Left lobe of liver (tissue), 2 donors: ENCODE measurements around the gene ABI3BP. TPM values are rescaled to one million over a fixed set of nuclear protein-coding genes. Genes with fewer than 3 reads are reported as not detected.

Source experiments
- ATAC-seq: fragments of 200-7000 bp; cut with Tn5 transposase; one replicate; pipeline ENCODE4 v1.9.1; 2020; ENCODE audit warnings: mild to moderate bottlenecking, moderate library complexity
- DNase-seq: peaks from one replicate; pipeline ENCODE4 v3.0.0-alpha.2; 2020; ENCODE audit warnings: low spot score
- total RNA-seq: library from RNA; stranded (reverse); gene quantifications from one replicate; pipeline ENCODE4 v1.2.1, GENCODE V29; 2021
- donor health status: DM: no; HTN: no; CAD: no; lungs with moderate emphysema.
- donor health status: DM: no; HTN: yes; CAD: no.

The ABI3BP gene
- total RNA-seq, 1 donor from 2014 or later, result 2.6 TPM

DNA sequence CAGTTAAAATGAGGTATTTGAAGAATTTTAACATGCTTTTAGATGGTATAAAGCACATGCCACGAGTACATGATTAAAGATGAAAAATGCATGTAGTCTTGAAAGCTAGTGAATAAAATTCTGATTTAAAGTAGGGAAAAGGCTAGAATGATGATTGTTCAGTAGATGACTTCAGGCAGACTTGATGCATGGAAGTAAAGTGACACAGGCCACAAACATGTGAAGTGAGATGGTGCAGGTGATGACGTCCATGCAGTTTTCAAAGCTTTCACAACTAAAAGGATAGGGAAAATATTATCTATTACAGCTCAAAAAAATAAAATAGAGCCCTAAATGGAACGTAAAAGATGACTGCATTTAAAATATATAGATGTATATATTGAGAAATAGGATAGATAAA, 143.1 kb downstream of the ABI3BP start:
- no peak for DNase-seq
- no peak for ATAC-seq

- no peak for ATAC-seq
- DNase-seq, result no peak
Measured at GRCh38 chr3:100844063-100844936, 148.9 kb downstream of the ABI3BP start.

GRCh38 chr3:100838157-100838556, 155.1 kb downstream of the ABI3BP start:
- ATAC-seq (no peak), DNase-seq (no peak)

- DNase-seq, result no peak
Measured at GRCh38 chr3:100836661-100837060, 156.6 kb downstream of the ABI3BP start.

GRCh38 chr3:100834332-100834731, 158.9 kb downstream of the ABI3BP start:
- ATAC-seq (no peak), DNase-seq (no peak)

More at GRCh38 chr3:100836661-100837060, 156.6 kb downstream of the ABI3BP start:
- ATAC-seq, result no peak

DNA sequence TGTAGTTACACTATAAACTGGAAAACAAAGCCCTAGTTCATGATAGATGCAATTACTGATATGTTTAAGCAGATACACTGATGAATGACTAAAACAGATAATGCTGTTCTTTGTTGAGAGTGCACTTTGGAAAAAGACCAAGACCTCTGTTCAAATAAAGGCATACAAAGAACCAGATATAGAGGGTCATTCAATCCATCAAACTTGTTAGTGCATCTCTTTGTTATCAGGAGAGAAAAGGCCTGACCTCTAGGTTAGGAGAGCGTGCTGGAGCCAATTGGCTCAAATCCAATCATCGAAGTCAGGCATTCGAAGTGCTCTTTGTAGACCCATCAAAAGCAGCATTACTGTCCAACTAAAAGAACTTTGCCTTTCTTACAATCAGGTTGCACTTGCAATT, 159.7 kb downstream of the ABI3BP start:
- no peak for ATAC-seq
- no peak for DNase-seq

DNA sequence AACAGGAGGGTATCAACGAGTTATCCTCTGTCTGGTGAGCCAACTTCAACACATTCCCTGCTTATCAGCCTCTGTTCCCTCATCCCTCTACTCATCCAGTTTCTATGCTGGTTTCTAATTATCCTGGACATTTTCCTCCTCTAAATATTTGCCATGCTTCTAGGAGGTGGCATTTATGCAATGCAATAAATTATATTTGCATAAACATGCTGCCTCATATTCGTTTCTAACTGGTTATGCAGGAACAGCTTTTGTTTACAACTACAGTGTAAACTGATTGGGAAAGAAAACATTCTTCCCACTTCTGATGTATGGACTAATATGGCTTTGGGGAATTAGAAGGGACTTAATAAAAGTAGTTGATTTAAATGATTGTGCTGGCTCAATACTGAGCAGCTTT, 161.6 kb downstream of the ABI3BP start:
- DNase-seq, result no peak
- no peak for ATAC-seq

DNA sequence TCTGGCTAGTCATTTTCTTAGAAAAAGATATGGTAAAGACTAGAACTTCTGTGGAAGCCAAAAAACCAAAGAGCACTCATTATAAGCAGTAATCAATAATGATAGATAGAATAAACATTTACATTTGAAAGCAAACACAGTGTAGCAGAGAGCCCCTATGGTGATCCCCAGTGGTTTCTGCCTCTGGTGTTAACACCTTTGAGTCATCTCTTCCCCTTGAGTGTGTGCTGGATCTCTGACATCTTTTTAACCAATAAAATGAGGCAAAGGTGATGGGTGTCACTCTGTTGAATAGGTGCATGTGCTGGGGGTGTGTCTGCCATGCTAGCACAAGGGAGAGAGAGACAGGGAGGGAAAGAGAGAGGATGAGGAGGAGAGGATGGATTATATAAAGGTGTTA, 162.3 kb downstream of the ABI3BP start:
- DNase-seq, result no peak
- ATAC-seq, result no peak

DNA sequence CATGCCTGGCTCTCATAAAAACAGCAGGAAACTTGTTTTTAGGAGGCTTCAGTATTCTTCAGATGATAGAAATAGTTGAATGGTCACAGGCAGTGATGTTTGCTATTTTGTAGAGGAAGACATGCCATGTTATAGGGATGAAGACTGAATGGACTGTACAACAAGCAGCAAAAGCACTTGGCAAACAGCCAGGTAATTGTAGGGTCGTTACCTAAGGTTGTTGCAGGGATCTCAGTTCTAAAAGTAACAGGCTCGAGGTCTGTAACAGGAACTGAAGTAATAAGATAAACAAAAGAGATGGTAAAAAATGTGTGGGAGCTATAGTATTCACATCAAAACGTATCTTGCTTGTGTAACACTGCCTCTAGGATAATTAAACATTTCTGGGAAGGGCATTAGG, 167.6 kb downstream of the ABI3BP start:
- ATAC-seq (no peak), DNase-seq (no peak)

DNA sequence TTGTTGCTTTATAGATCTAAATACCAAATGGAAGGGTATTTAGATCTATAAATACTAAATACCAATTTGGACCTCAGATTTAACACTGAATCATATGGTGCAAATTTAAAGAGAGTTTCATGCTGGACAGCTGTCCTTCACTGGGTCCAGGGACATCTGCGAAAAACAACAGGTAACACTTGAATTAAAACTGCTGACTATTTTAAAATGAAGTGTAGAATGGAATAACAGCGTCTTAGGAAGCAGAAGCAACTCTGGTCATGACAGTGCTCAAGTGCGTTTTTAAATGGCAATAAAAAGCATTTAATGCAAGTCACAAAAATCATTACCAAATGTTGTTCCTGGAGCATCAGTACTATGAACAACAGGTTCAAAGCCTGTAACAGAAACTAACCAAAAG, 177.6 kb downstream of the ABI3BP start:
- ATAC-seq, result no peak
- DNase-seq, result no peak

- DNase-seq (no peak), ATAC-seq (no peak)
Measured at GRCh38 chr3:100813828-100814227, 179.4 kb downstream of the ABI3BP start.

GRCh38 chr3:100811779-100812507, 181.3 kb downstream of the ABI3BP start:
- ATAC-seq (no peak), DNase-seq (no peak)

- DNase-seq, result no peak
- no peak for ATAC-seq
Measured at GRCh38 chr3:100810671-100811070, 182.6 kb downstream of the ABI3BP start.

DNA sequence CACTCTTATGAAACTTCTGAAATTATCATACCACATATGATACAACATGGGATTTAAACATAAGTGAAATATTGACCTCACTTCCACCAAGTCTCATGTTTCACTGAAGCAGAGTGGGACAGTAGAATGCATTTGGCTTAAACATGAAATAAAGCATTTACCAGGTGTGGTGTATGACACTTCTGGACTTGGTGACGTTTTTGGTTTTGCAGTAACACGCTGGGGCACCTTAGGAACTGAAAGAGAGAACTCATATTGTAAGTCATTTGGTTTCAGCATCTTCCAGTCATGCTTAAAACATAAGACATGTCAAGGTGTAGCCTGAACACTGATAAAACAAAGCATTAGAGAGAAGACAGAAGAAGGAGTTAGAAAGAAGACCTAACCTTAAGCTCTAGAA, 188.6 kb downstream of the ABI3BP start:
- DNase-seq (no peak), ATAC-seq (no peak)

DNA sequence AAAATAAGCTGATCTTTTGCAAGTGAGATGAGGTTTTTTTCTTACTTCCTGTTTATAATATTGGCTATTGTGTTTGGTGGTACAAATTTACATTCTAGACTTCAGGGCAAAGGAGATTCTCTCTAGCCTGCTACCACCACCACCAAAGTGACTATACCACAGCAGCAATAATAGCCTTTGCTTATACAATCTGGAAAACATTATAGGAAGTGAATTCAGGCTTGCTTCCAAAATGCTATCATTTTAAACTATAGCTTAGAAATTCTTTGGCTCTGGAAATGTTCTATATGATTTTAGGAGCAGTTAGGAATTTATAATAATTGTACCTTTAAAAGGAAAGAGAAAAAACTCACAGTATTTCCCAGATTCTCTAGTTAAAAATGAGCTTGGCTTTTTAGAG, 189.5 kb downstream of the ABI3BP start:
- no peak for ATAC-seq

DNA sequence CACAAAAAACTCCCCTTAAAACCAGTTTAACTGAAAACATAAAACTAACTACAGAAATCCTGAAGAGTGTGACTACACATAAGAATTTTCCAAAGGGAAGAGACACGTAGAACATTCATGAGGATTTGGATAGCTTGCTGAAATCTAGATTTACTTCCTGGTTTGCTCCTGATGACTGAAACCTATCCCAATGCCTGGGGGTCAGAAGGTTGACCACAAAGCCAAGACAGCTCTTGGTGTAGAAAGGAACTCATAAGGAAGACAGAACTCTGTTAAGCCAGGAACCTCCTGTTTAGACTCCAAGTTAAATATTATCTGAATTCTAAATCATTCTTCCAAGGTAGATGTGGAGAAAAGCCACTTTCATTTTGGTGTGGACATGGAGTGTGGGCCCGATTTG, 191.1 kb downstream of the ABI3BP start:
- no peak for DNase-seq
- ATAC-seq, result no peak

More for the DNA sequence above, 189.5 kb downstream of the ABI3BP start:
- DNase-seq, result no peak

GRCh38 chr3:100798012-100798411, 195.2 kb downstream of the ABI3BP start:
- ATAC-seq, result no peak
- DNase-seq, result no peak

DNA sequence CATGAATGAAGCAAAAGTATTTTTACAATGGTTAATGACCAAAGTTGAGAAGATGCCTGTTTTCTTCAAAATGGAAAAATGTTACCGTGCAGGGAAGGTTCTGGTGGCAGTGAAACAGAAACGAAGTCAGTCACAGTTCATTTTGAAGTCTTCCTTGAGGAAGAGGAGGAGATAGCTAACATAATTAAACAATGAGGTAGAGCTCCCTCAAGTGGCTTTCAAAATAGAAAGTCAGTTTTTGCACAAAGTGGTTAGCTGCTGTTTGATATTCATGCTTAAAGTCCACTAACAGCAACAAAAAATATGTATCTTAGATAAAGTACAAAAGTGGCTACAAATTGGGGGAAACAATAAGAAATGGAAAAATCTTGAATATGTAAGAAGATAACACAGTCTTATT, 196.7 kb downstream of the ABI3BP start:
- no peak for DNase-seq
- ATAC-seq, result peak; percentile 96

GRCh38 chr3:100789579-100789978, 203.6 kb downstream of the ABI3BP start:
- DNase-seq, result no peak
- ATAC-seq, result no peak

- ATAC-seq, result no peak
- no peak for DNase-seq
Measured at GRCh38 chr3:100783619-100784018, 209.6 kb downstream of the ABI3BP start.

DNA sequence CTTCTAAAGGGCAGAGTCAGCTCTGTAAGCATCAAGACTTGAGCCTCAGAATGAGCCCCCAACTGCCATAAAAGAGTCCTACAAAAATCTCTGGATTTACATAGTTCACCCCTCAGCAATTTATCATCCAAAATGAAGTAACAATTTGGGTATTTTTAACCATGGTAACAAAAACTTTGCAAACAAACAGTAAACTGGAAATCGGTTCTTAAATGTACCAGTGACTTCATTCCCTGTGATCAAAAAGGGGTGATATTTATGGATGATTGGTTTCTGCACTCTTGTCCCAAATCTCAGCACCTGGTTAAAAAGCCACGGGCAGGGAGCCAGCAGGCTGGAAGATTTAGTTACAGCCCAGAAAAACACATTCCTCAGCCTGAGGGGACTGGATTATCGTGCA, 210.3 kb downstream of the ABI3BP start:
- ATAC-seq (no peak), DNase-seq (no peak)

GRCh38 chr3:100782348-100782747, 210.9 kb downstream of the ABI3BP start:
- no peak for DNase-seq
- ATAC-seq, result no peak
